B cell (primary cell): ENCODE data around the gene SLC30A3. TPM values are rescaled to one million over a fixed set of nuclear protein-coding genes. Genes with fewer than 3 reads are reported as not detected.

Experiments
- ATAC-seq: fragments of 200-7000 bp; cut with Tn5 transposase; one replicate; pipeline ENCODE4 v1.10.0; 2021; ENCODE audit warnings: low read depth, mild to moderate bottlenecking, moderate number of reproducible peaks, moderate library complexity
- CTCF ChIA-PET: fragments of 350-600 bp; sonication (Branson Sonifier 250); formaldehyde crosslinking; loops from one replicate; lab custom pipeline; 2021; ENCODE audit warnings: antibody characterized with exemption, inconsistent platforms; lab: Charles Lee
- POLR2A ChIA-PET: fragments of 350-600 bp; sonication (Branson Sonifier 250); formaldehyde crosslinking; loops from one replicate; lab custom pipeline; 2021; ENCODE audit warnings: antibody characterized with exemption; lab: Charles Lee
- DNase-seq: peaks from one replicate; pipeline ENCODE4 v3.0.0; 2013
- H2AFZ ChIP-seq: 2 replicates; pipeline ENCODE4 v1.6.1; 2012; ENCODE audit warnings: mild to moderate bottlenecking, low read depth, low read length; ENCODE audit not compliant: insufficient read depth, poor library complexity, severe bottlenecking
- H3K27ac ChIP-seq, 2 donors: 1 replicate in 1 of 2; 2 replicates in 1 of 2; pipeline ENCODE4 v1.5.1; 2012 to 2013; ENCODE audit warnings: low read length in 2 of 2, mild to moderate bottlenecking in 2 of 2, moderate library complexity in 1 of 2
- H3K27me3 ChIP-seq, 4 experiments: fragments of 200-600 bp in 1 of 4; sonication (generic) in 1 of 4; replicated peaks in 1 of 4; 1 replicate in 2 of 4; 2 replicates in 2 of 4; pipeline versions ENCODE4 v1.6.1 to v1.7.0; 2013 to 2016; ENCODE audit warnings: low read length in 3 of 4, mild to moderate bottlenecking in 2 of 4, mixed read lengths in 1 of 4, moderate library complexity in 1 of 4; ENCODE audit not compliant: insufficient read depth in 4 of 4, control insufficient read depth in 3 of 4; ENCODE audit errors: control extremely low read depth in 1 of 4
- H3K36me3 ChIP-seq, 2 experiments: replicated peaks in 1 of 2; 1 replicate in 1 of 2; 2 replicates in 1 of 2; pipeline versions ENCODE4 v1.6.1 to v1.7.1; 2013; ENCODE audit warnings: low read length in 1 of 2; ENCODE audit not compliant: insufficient read depth in 2 of 2, control insufficient read depth in 1 of 2; ENCODE audit errors: control extremely low read depth in 1 of 2, extremely low read depth in 1 of 2
- H3K4me1 ChIP-seq, 2 donors: fragments of 200-600 bp in 1 of 2; sonication (generic) in 1 of 2; 1 replicate in 1 of 2; 2 replicates in 1 of 2; pipeline versions ENCODE4 v1.5.1 to v1.6.1; 2013 to 2017; ENCODE audit warnings: low read length in 2 of 2; ENCODE audit not compliant: control insufficient read depth in 2 of 2, insufficient read depth in 2 of 2
- H3K4me2 ChIP-seq: replicated peaks from 2 replicates; pipeline ENCODE3; 2012; ENCODE audit warnings: mild to moderate bottlenecking, low read depth, low read length; ENCODE audit not compliant: poor library complexity, severe bottlenecking
- H3K4me3 ChIP-seq, 5 experiments: fragments of 200-600 bp in 1 of 5; sonication (generic) in 1 of 5; 1 replicate in 3 of 5; 2 replicates in 2 of 5; pipeline versions ENCODE4 v1.5.1 to v1.7.0; 2011 to 2016; ENCODE audit warnings: low read length in 4 of 5, mild to moderate bottlenecking in 4 of 5, low read depth in 2 of 5, control low read depth in 1 of 5, moderate library complexity in 1 of 5; ENCODE audit not compliant: insufficient read depth in 1 of 5; ENCODE audit errors: control extremely low read depth in 1 of 5, extremely low read depth in 1 of 5
- H3K79me2 ChIP-seq: fragments of 200-600 bp; sonication (generic); one replicate; pipeline ENCODE4 v1.6.0; 2016; ENCODE audit warnings: low read length; ENCODE audit not compliant: control insufficient read depth, insufficient read depth
- H3K9ac ChIP-seq: fragments of 200-600 bp; sonication (generic); 2 replicates; pipeline ENCODE4 v1.6.1; 2017; ENCODE audit warnings: mild to moderate bottlenecking, low read length, moderate library complexity
- H3K9me3 ChIP-seq, 3 donors: one replicate each; pipeline versions ENCODE4 v1.6.1 to v1.7.1; 2013; ENCODE audit warnings: low read length in 2 of 3; ENCODE audit not compliant: control insufficient read depth in 2 of 3, insufficient read depth in 1 of 3; ENCODE audit errors: control extremely low read depth in 1 of 3
- H4K20me1 ChIP-seq: 2 replicates; pipeline ENCODE4 v1.6.0; 2012; ENCODE audit warnings: mild to moderate bottlenecking, low read length; ENCODE audit not compliant: insufficient read depth, control insufficient read depth, poor library complexity, severe bottlenecking
- H3K27ac Mint-ChIP-seq: one replicate; pipeline ENCODE4 v1.8.0; 2021; ENCODE audit warnings: mixed read lengths
- H3K27me3 Mint-ChIP-seq: one replicate; pipeline ENCODE4 v1.8.0; 2021; ENCODE audit warnings: mixed read lengths
- H3K4me1 Mint-ChIP-seq: one replicate; pipeline ENCODE4 v1.8.0; 2021; ENCODE audit warnings: mixed read lengths
- H3K4me3 Mint-ChIP-seq: one replicate; pipeline ENCODE4 v1.8.0; 2021; ENCODE audit warnings: mixed read lengths
- H3K9me3 Mint-ChIP-seq: one replicate; pipeline ENCODE4 v1.8.0; 2022; ENCODE audit warnings: mixed read lengths; ENCODE audit not compliant: insufficient read depth
- CTCF ChIP-seq: fragments of 200-600 bp; IDR thresholded peaks from one replicate; pipeline ENCODE4 v1.8.0; 2022; ENCODE audit warnings: antibody characterized with exemption, mild to moderate bottlenecking
- EZH2 ChIP-seq: IDR thresholded peaks from 2 replicates; pipeline ENCODE4 v1.6.1; 2012; ENCODE audit warnings: borderline replicate concordance, low read depth, mild to moderate bottlenecking, moderate library complexity, low read length; ENCODE audit not compliant: insufficient read depth, poor library complexity, severe bottlenecking
- WGBS: methylation state at CpG from one replicate; pipeline ENCODE4 v1.1.5; 2013; ENCODE audit warnings: missing lambda C conversion rate; ENCODE audit not compliant: insufficient coverage; 5-methylcytosine and 5-hydroxymethylcytosine counted together
- intact Hi-C: fragments of 100-400 bp; cut with micrococcal nuclease; formaldehyde crosslinking; loops from one replicate; pipeline ENCODE4 v1.10.0; 2022
- polyA plus RNA-seq: library from polyadenylated mRNA; depleted of rRNA; stranded (reverse); fragments of >200 nt; gene quantifications from 2 replicates; pipeline ENCODE4 v1.2.3, GENCODE V29; 2012
- total RNA-seq, 2 donors: library from RNA; stranded (reverse); fragments of 120-200 nt in 1 of 2; gene quantifications; 1 replicate in 1 of 2; 2 replicates in 1 of 2; pipeline versions ENCODE4 v1.2.3 to v1.2.4, GENCODE V29; 2013 to 2022

The SLC30A3 gene
- total and polyA plus RNA-seq, 2 donors (not counting 1 experiment from before 2014, with no cell fraction given): 0.09 TPM; not detected in 1

GRCh38 chr2:27220091-27220490 lies 42.8 kb downstream of the SLC30A3 start:
- peaks cover 19 to 25% of the 10 kb centered on the region in 2 donors for H3K4me1 ChIP-seq
- 93% methylated on average over 3 of the region's 7 CpGs for WGBS
- ChIA-PET POLR2A (interaction anchor here (0.7 kb wide), 1 partner anchor 8 kb away, joined by 5 read pairs; the partner anchor contains the start of gene SLC5A6), CTCF (interaction anchor here (0.9 kb wide), 1 partner anchor 374 kb away, joined by 3 read pairs; no protein-coding TSS in a partner anchor)
- no peaks in the 10 kb centered on the region for H3K9me3 ChIP-seq
- H3K4me3 ChIP-seq: no peak overlapping the region
- ATAC-seq (no peak), DNase-seq (no peak)
- no peaks in the 10 kb centered on the region for H4K20me1 ChIP-seq
- intact Hi-C loops: no loop called here
- H3K27ac Mint-ChIP-seq: no peak overlapping the region
- no peaks in the 10 kb centered on the region for H3K27me3 Mint-ChIP-seq
- no peak for TF ChIP-seq CTCF
- TF ChIP-seq EZH2: no peak
- H3K9ac ChIP-seq: no peak overlapping the region
- peaks cover 21% of the 10 kb centered on the region for H3K79me2 ChIP-seq
- H3K27me3 ChIP-seq: no peaks in the 10 kb centered on the region
- H3K27ac ChIP-seq: no peak overlapping the region
- H3K4me2 ChIP-seq: no peak overlapping the region
- H2AFZ ChIP-seq: no peak overlapping the region
- H3K4me1 Mint-ChIP-seq: peaks cover 31% of the 10 kb centered on the region
- H3K4me3 Mint-ChIP-seq: no peak overlapping the region
- H3K36me3 ChIP-seq: peaks cover 2 to 39% of the 10 kb centered on the region in 2 experiments
- H3K9me3 Mint-ChIP-seq: no peaks in the 10 kb centered on the region

GRCh38 chr2:27219091-27219490 lies 43.8 kb downstream of the SLC30A3 start:
- no peaks in the 10 kb centered on the region for H3K9me3 Mint-ChIP-seq
- intact Hi-C loops: loop anchor here (2.0 to 10.0 kb wide), 3 partner anchors 104 to 1173 kb away; partner anchors contain the start of genes FOSL2, MPV17 and PPM1G
- ATAC-seq (no peak), DNase-seq (no peak)
- H4K20me1 ChIP-seq: no peaks in the 10 kb centered on the region
- no peak overlapping the region for H3K4me2 ChIP-seq
- H3K4me1 ChIP-seq: peaks cover 19 to 25% of the 10 kb centered on the region in 2 donors
- H3K27ac Mint-ChIP-seq: no peak overlapping the region
- H3K27me3 ChIP-seq: no peaks in the 10 kb centered on the region
- H3K27me3 Mint-ChIP-seq: no peaks in the 10 kb centered on the region
- H3K9me3 ChIP-seq: no peaks in the 10 kb centered on the region
- WGBS: 100% methylated on average over 1 of the region's 2 CpGs
- no peak overlapping the region for H3K27ac ChIP-seq
- CTCF ChIA-PET: interaction anchor here (0.6 to 0.7 kb wide), 2 partner anchors 121 to 132 kb away, joined by 3 read pairs; no protein-coding TSS in a partner anchor
- peak overlapping the region; percentile 98 for H3K4me3 Mint-ChIP-seq
- H3K36me3 ChIP-seq: peaks cover 2 to 31% of the 10 kb centered on the region in 2 experiments
- no peak overlapping the region for H3K9ac ChIP-seq
- H3K79me2 ChIP-seq: peaks cover 26% of the 10 kb centered on the region
- H3K4me1 Mint-ChIP-seq: peaks cover 31% of the 10 kb centered on the region
- POLR2A ChIA-PET: no interaction called here
- H3K4me3 ChIP-seq: no peak overlapping the region
- TF ChIP-seq CTCF: no peak
- no peak for TF ChIP-seq EZH2
- no peak overlapping the region for H2AFZ ChIP-seq
